Skeletal muscle cell (primary cell): Measurements from ENCODE around the gene SFMBT2.
"Not testable (repeated sequence)": the region's sequence is repeated elsewhere in the genome, so short reads cannot be mapped to it uniquely, and the experiment has no call there.

Experiments
- DNase-seq: peaks from one replicate; pipeline ENCODE4 v3.0.0-alpha.2; 2010; ENCODE audit warnings: low read depth
- H3K4me3 ChIP-seq: 2 replicates; pipeline ENCODE4 v1.5.1; 2011; ENCODE audit warnings: low read depth, mild to moderate bottlenecking, control low read depth, low read length, moderate library complexity

SFMBT2 gene

GRCh38 chr10:7258948-7259523, 151.8 kb downstream of the SFMBT2 start:
- H3K4me3 ChIP-seq = no peak overlapping the region
- DNase-seq = peak; percentile 31

GRCh38 chr10:7255517-7255916, 155.3 kb downstream of the SFMBT2 start:
- no peak overlapping the region for H3K4me3 ChIP-seq
- no peak for DNase-seq

- no peak for DNase-seq
- H3K4me3 ChIP-seq = no peak overlapping the region
These were observed 159.0 kb downstream of the SFMBT2 start for GRCh38 chr10:7251696-7252465.

- no peak for DNase-seq
- no peak overlapping the region for H3K4me3 ChIP-seq
These were observed 160.6 kb downstream of the SFMBT2 start for GRCh38 chr10:7250236-7250635.

GRCh38 chr10:7248585-7249164, 162.2 kb downstream of the SFMBT2 start:
- DNase-seq = no peak

GRCh38 chr10:7248148-7248547, 162.7 kb downstream of the SFMBT2 start:
- DNase-seq = no peak
- H3K4me3 ChIP-seq = no peak overlapping the region

More at GRCh38 chr10:7248585-7249164, 162.2 kb downstream of the SFMBT2 start:
- H3K4me3 ChIP-seq = no peak overlapping the region

GRCh38 chr10:7245505-7245904, 165.3 kb downstream of the SFMBT2 start:
- no peak overlapping the region for H3K4me3 ChIP-seq
- DNase-seq = no peak

GRCh38 chr10:7243873-7244272, 167.0 kb downstream of the SFMBT2 start:
- peak overlapping the region; percentile 19 for H3K4me3 ChIP-seq
- no peak for DNase-seq

- DNase-seq = no peak
- no peak overlapping the region for H3K4me3 ChIP-seq
These were observed 167.7 kb downstream of the SFMBT2 start for GRCh38 chr10:7243139-7243538.

GRCh38 chr10:7239312-7239985, 171.4 kb downstream of the SFMBT2 start:
- no peak overlapping the region for H3K4me3 ChIP-seq
- DNase-seq = no peak

GRCh38 chr10:7235376-7235775, 175.5 kb downstream of the SFMBT2 start:
- DNase-seq = no peak
- H3K4me3 ChIP-seq = no peak overlapping the region

GRCh38 chr10:7234109-7234508, 176.7 kb downstream of the SFMBT2 start:
- H3K4me3 ChIP-seq = no peak overlapping the region
- DNase-seq = no peak

GRCh38 chr10:7233259-7233991, 177.4 kb downstream of the SFMBT2 start:
- H3K4me3 ChIP-seq = no peak overlapping the region
- no peak for DNase-seq

- no peak for DNase-seq
- H3K4me3 ChIP-seq = no peak overlapping the region
These were observed 179.1 kb downstream of the SFMBT2 start for GRCh38 chr10:7231509-7232414.

GRCh38 chr10:7230951-7231350, 179.9 kb downstream of the SFMBT2 start:
- peak; percentile 2 for DNase-seq
- H3K4me3 ChIP-seq = no peak overlapping the region

GRCh38 chr10:7230036-7230435, 180.8 kb downstream of the SFMBT2 start:
- no peak for DNase-seq
- no peak overlapping the region for H3K4me3 ChIP-seq

- no peak for DNase-seq
- no peak overlapping the region for H3K4me3 ChIP-seq
These were observed 185.7 kb downstream of the SFMBT2 start for GRCh38 chr10:7225133-7225532.

GRCh38 chr10:7218968-7219367, 191.9 kb downstream of the SFMBT2 start:
- peak; percentile 1 for DNase-seq
- H3K4me3 ChIP-seq = no peak overlapping the region

- not testable (repeated sequence) for H3K4me3 ChIP-seq, DNase-seq
These were observed 198.1 kb downstream of the SFMBT2 start for GRCh38 chr10:7212696-7213095.
